Testis (tissue), 3 donors: ENCODE results near the gene GBF1. TPM values are rescaled to one million over a fixed set of nuclear protein-coding genes. Genes with fewer than 3 reads are reported as not detected.

Experiments used
- DNase-seq: peaks from one replicate; pipeline ENCODE4 v3.0.0-alpha.2; 2019
- H3K27ac ChIP-seq, 2 donors: fragments of 200-600 bp; sonication (generic); one replicate each; pipeline ENCODE4 v1.5.1; 2019
- H3K27me3 ChIP-seq: fragments of 200-600 bp; sonication (generic); one replicate; pipeline ENCODE4 v1.5.1; 2019
- H3K36me3 ChIP-seq: fragments of 200-600 bp; sonication (generic); one replicate; pipeline ENCODE4 v1.5.1; 2017; ENCODE audit warnings: low read depth; ENCODE audit errors: missing control alignments
- H3K4me1 ChIP-seq: fragments of 200-600 bp; sonication (generic); one replicate; pipeline ENCODE4 v1.5.1; 2019
- H3K4me3 ChIP-seq, 2 donors: fragments of 200-600 bp; sonication (generic); one replicate each; pipeline ENCODE4 v1.5.1; 2017 to 2019
- H3K9me3 ChIP-seq: fragments of 200-600 bp; sonication (generic); one replicate; pipeline ENCODE4 v1.5.1; 2017
- CTCF ChIP-seq, 3 experiments: fragments of 450-650 bp in 2 of 3; fragments of 200-600 bp in 1 of 3; sonication (generic) in 1 of 3; IDR thresholded peaks; one replicate each; pipeline ENCODE4 v1.5.1; 2016 to 2019; ENCODE audit warnings: antibody characterized with exemption in 3 of 3, mild to moderate bottlenecking in 2 of 3, moderate library complexity in 1 of 3
- POLR2A ChIP-seq: fragments of 450-650 bp; IDR thresholded peaks from one replicate; pipeline ENCODE4 v1.6.1; 2017; ENCODE audit warnings: antibody characterized with exemption, mild to moderate bottlenecking, moderate library complexity
- WGBS, 2 donors: methylation state at CpG; one replicate each; pipeline ENCODE4 v1.1.5; 2018; 5-methylcytosine and 5-hydroxymethylcytosine counted together
- intact Hi-C: fragments of 100-400 bp; cut with DNase I; formaldehyde crosslinking; loops from one replicate; pipeline ENCODE4 v1.15.1; 2023; ENCODE audit warnings: low total_unique reads
- polyA plus RNA-seq: library from polyadenylated mRNA; stranded (reverse); fragments of 350-450 nt; fragmentation: Illumina TruSeq; extraction: RNeasy Lipid Tissue Mini Kit (QIAGEN cat#74804); gene quantifications from one replicate; pipeline ENCODE4 v1.2.3, GENCODE V29; 2014; ENCODE audit warnings: low read depth, low replicate concordance; ENCODE audit not compliant: insufficient read depth
- total RNA-seq, 2 donors: library from RNA; depleted of rRNA; stranded (reverse); fragments of >200 nt; gene quantifications; one replicate each; pipeline ENCODE4 v1.2.3, GENCODE V29; 2016

Gene GBF1
- total and polyA plus RNA-seq, 3 donors from 2014 or later: 58.2 to 76.4 (median 72.1) TPM

- TF ChIP-seq CTCF (IDR thresholded peaks at IDR 0.05) (no peak), POLR2A (no peak)
- Histone ChIP-seq H3K4me3 (no peak overlapping the region), H3K27me3 (no peaks in the 10 kb centered on the region), H3K36me3 (no peaks in the 10 kb centered on the region), H3K4me1 (peaks cover 18% of the 10 kb centered on the region), H3K27ac (no peak overlapping the region), H3K9me3 (no peaks in the 10 kb centered on the region)
- 75 to 89% methylated on average over 4 to 12 of the region's 12 CpGs for WGBS, 2 donors
- DNase-seq: no peak
- intact Hi-C loops: no loop called here
These were observed 151.4 kb downstream of the GBF1 start for GRCh38 chr10:102396730-102397151.

DNA sequence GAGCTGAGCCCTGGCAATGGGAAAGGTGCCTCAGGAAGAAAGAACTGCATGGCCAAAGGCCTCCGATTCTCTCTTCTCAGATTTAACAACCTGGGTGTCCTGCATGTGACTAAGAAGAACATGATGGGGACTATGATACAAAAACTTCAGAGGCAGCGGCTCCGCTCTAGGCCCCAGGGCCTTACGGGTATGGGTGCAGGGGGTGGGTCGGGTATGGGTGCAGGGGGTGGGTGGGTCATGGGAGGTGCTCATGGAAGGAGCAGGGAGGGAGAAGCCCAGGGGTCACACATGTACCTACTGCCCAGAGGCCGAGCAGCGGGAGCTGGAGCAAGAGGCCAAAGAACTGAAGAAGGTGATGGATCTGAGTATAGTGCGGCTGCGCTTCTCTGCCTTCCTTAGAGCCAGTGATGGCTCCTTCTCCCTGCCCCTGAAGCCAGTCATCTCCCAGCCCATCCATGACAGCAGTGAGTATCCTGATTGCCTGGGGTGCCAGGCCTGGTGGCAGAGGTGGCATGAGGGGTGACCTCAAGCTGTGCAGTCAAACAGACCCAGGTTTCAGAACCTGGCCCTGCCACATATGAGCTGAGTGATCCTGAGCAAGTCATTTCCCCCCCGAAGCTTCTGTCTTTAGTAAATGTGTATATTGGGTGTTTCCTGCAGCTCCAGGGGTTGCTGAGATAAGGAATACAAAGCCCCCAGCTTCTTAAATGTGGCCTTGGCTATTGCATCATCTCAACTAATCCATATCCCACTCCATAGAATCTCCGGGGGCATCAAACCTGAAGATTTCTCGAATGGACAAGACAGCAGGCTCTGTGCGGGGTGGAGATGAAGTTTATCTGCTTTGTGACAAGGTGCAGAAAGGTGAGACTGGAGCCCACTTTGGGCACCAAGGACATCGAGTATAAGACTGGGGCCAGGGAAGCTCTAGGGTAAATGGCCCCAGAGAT is 152.2 kb downstream of the GBF1 start:
- H3K9me3 ChIP-seq: no peaks in the 10 kb centered on the region
- peaks cover 18% of the 10 kb centered on the region for H3K4me1 ChIP-seq
- no peaks in the 10 kb centered on the region for H3K27me3 ChIP-seq
- TF ChIP-seq POLR2A (no peak), CTCF (IDR thresholded peaks at IDR 0.05) (no peak)
- H3K36me3 ChIP-seq: no peaks in the 10 kb centered on the region
- DNase-seq: no peak
- WGBS, 2 donors: 88 to 95% methylated on average over 14 of the region's 14 CpGs
- H3K27ac ChIP-seq: no peak overlapping the region
- no peak overlapping the region for H3K4me3 ChIP-seq
- intact Hi-C loops: no loop called here

- H3K4me3 ChIP-seq: no peak overlapping the region
- no peaks in the 10 kb centered on the region for H3K27me3 ChIP-seq
- WGBS, 2 donors: 80% methylated on average over 20 to 21 of the region's 21 CpGs
- no peak for DNase-seq
- intact Hi-C loops: no loop called here
- no peaks in the 10 kb centered on the region for H3K36me3 ChIP-seq
- no peak for TF ChIP-seq CTCF (IDR thresholded peaks at IDR 0.05)
- no peak for TF ChIP-seq POLR2A
- H3K9me3 ChIP-seq: no peaks in the 10 kb centered on the region
- H3K27ac ChIP-seq: peak overlapping the region; percentile 84 to 86
- peaks cover 18% of the 10 kb centered on the region for H3K4me1 ChIP-seq
These were observed 153.1 kb downstream of the GBF1 start for GRCh38 chr10:102398172-102399020.

DNA sequence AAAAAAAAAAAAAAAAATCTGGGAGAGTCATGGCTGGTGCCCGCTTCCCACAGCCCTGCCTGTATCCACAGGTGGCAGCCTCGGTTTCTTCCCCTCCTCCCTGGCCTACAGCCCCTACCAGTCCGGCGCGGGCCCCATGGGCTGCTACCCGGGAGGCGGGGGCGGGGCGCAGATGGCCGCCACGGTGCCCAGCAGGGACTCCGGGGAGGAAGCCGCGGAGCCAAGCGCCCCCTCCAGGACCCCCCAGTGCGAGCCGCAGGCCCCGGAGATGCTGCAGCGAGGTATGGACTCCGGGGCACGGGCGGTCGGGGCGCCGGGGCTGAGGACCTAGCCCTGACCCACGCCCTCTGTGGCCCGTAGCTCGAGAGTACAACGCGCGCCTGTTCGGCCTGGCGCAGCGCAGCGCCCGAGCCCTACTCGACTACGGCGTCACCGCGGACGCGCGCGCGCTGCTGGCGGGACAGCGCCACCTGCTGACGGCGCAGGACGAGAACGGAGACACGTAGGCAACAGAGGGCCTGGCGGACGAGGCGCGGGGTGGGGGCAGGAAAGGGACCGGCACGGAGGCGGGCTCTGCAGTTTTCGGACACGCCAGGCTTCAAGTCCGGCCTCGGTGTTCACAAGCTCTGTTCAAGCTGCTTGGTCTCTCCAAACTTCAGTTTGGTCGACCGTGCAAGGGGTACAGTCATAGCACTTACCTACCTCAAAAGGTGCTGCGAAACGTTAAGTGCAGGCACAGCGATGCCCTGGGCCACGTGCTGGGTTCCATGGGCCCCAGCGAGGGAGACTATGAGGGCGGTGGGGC is 154.1 kb downstream of the GBF1 start:
- intact Hi-C loops: no loop called here
- Histone ChIP-seq H3K27me3 (no peaks in the 10 kb centered on the region), H3K9me3 (no peaks in the 10 kb centered on the region), H3K36me3 (no peaks in the 10 kb centered on the region), H3K4me1 (peaks cover 18% of the 10 kb centered on the region), H3K27ac (peak overlapping the region; percentile 84 to 86), H3K4me3 (peak overlapping the region; percentile 60 to 76)
- TF ChIP-seq CTCF (IDR thresholded peaks at IDR 0.05) (peak; percentile 88 to 98 (median 95)), POLR2A (no peak)
- 3% methylated on average over 55 of the region's 72 CpGs; no CpG with 5 or more reads in 1 of the 2 donors for WGBS, 2 donors
- DNase-seq: peak; percentile 94
